Measurements from ENCODE around the gene ERFE. TPM values are rescaled to one million over a fixed set of nuclear protein-coding genes. Genes with fewer than 3 reads are reported as not detected.
A peak's percentile ranks its signal among the peaks of the same experiment; 100 is the strongest.
"Not testable (repeated sequence)": the region's sequence is repeated elsewhere in the genome, so short reads cannot be mapped to it uniquely, and the experiment has no call there.

Gene ERFE
- 0.51 and 0.86 TPM in 2 replicates for total RNA-seq (2014; rRNA removed; shearing (Covaris generic))
- 0.41 and 0.79 TPM in 2 replicates for polyA plus RNA-seq (2016; fragmentation: Nextera tagmentation; extraction: Ambion mirVana)

DNA sequence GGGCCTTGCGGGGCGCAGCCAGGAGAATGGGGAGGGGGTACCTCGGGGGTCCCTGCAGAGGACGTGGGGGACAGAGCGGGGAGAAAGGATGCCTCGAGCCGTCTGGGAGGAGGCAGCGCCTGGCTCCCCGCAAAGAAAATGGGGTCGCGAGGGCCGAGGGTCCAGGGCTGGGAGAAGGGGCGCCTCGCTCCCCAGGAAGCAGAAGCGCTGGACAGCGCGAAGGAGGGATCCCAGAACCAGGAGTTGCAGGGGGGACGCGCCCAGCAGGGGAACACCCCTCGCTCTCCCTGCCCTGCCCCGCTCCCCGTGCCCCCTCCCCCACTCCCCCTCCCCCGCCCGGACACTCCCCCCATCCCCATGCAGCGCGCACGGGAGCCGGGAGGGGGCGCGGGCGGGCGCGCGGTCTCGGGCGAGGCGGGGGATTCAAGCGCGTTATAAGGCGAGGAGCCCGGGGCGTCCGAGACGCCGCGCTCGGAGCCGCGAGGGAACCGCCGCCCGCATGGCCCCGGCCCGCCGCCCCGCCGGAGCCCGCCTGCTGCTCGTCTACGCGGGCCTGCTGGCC is at the start of gene ERFE:
ERFE (plus strand) TSS at position 462 of the 562 bp plus-strand sequence; CDS start at position 500, 38 bp downstream.
- peak within 1 kb of the TSS; percentile 53; the same call in 1 of the 2 replicates for H3K9ac ChIP-seq
- H3K4me2 ChIP-seq (ENCODE audit: unreplicated experiment), result peak within 1 kb of the TSS; percentile 70
- peak; percentile 69 for DNase-seq
- H3K36me3 ChIP-seq (ENCODE audit: low read depth), result no peaks in the 10 kb centered on the region
- H3K4me1 ChIP-seq (ENCODE audit: insufficient read depth), result no peaks in the 10 kb centered on the region
- H3K27me3 ChIP-seq (replicated peaks; ENCODE audit: insufficient read depth), result no peaks in the 10 kb centered on the region
- 4 to 9% methylated on average over 9 to 46 of the region's 61 CpGs for WGBS, 2 experiments (ENCODE audit: low coverage in 1 of 2, low lambda C conversion rate in 2 of 2, missing lambda C conversion rate in 2 of 2)
- no peaks in the 10 kb centered on the region for H3K79me2 ChIP-seq (ENCODE audit: insufficient read depth)
- H3K27ac ChIP-seq, result no peak within 1 kb of the TSS
- TF ChIP-seq EZH2 (IDR thresholded peaks at IDR 0.05; ENCODE audit: insufficient read depth, poor library complexity, severe bottlenecking), result no peak
- TF ChIP-seq EZH2phosphoT487 (IDR thresholded peaks at IDR 0.05; ENCODE audit: insufficient read depth, low read depth), result no peak
- H3K9me2 ChIP-seq (ENCODE audit: insufficient read depth), result no peaks in the 10 kb centered on the region
- H3K4me3 ChIP-seq, result peak within 1 kb of the TSS; percentile 62
- H4K20me1 ChIP-seq (ENCODE audit: insufficient read depth), result no peaks in the 10 kb centered on the region
- H2AFZ ChIP-seq, result peak within 1 kb of the TSS; percentile 42; the same call in 1 of the 2 replicates
- H3F3A ChIP-seq (ENCODE audit: insufficient read depth), result no peaks in the 10 kb centered on the region
- in situ Hi-C loops (cut with MboI), result no loop called here
- no peaks in the 10 kb centered on the region for H3K9me3 ChIP-seq (ENCODE audit: low read depth)

GRCh38 chr2:238113611-238114010 is 45.2 kb upstream of the ERFE start:
- TF ChIP-seq EZH2 (IDR thresholded peaks at IDR 0.05; ENCODE audit: insufficient read depth, poor library complexity, severe bottlenecking) (no peak), EZH2phosphoT487 (IDR thresholded peaks at IDR 0.05; ENCODE audit: insufficient read depth, low read depth) (no peak)
- in situ Hi-C loops (cut with MboI), result no loop called here
- 33 to 36% methylated on average over 12 to 13 of the region's 13 CpGs for WGBS, 2 experiments (ENCODE audit: low coverage in 1 of 2, low lambda C conversion rate in 2 of 2, missing lambda C conversion rate in 2 of 2)

GRCh38 chr2:238114331-238114841 is 44.4 kb upstream of the ERFE start:
- Histone ChIP-seq H3K27me3 (replicated peaks; ENCODE audit: insufficient read depth) (no peaks in the 10 kb centered on the region), H3F3A (ENCODE audit: insufficient read depth) (no peaks in the 10 kb centered on the region), H3K4me1 (ENCODE audit: insufficient read depth) (no peaks in the 10 kb centered on the region), H4K20me1 (ENCODE audit: insufficient read depth) (no peaks in the 10 kb centered on the region), H3K9me3 (ENCODE audit: low read depth) (no peaks in the 10 kb centered on the region), H3K4me3 (no peak overlapping the region), H3K36me3 (ENCODE audit: low read depth) (no peaks in the 10 kb centered on the region), H3K79me2 (ENCODE audit: insufficient read depth) (no peaks in the 10 kb centered on the region), H3K9ac (no peak overlapping the region), H3K9me2 (ENCODE audit: insufficient read depth) (no peaks in the 10 kb centered on the region), H3K4me2 (ENCODE audit: unreplicated experiment) (no peak overlapping the region), H3K27ac (no peak overlapping the region), H2AFZ (no peak overlapping the region)
- DNase-seq, result no peak
- 46 to 57% methylated on average over 10 to 16 of the region's 16 CpGs for WGBS, 2 experiments (ENCODE audit: low coverage in 1 of 2, low lambda C conversion rate in 2 of 2, missing lambda C conversion rate in 2 of 2)
- TF ChIP-seq EZH2phosphoT487 (IDR thresholded peaks at IDR 0.05; ENCODE audit: insufficient read depth, low read depth), result no peak
- no peak for TF ChIP-seq EZH2 (IDR thresholded peaks at IDR 0.05; ENCODE audit: insufficient read depth, poor library complexity, severe bottlenecking)
- in situ Hi-C loops (cut with MboI), result no loop called here

More at GRCh38 chr2:238113611-238114010, 45.2 kb upstream of the ERFE start:
- Histone ChIP-seq H3K4me3 (no peak overlapping the region), H3K9me2 (ENCODE audit: insufficient read depth) (no peaks in the 10 kb centered on the region), H3K4me2 (ENCODE audit: unreplicated experiment) (no peak overlapping the region), H3K27me3 (replicated peaks; ENCODE audit: insufficient read depth) (no peaks in the 10 kb centered on the region), H3K4me1 (ENCODE audit: insufficient read depth) (no peaks in the 10 kb centered on the region), H2AFZ (no peak overlapping the region), H3K27ac (no peak overlapping the region), H4K20me1 (ENCODE audit: insufficient read depth) (no peaks in the 10 kb centered on the region), H3F3A (ENCODE audit: insufficient read depth) (no peaks in the 10 kb centered on the region), H3K9ac (no peak overlapping the region), H3K9me3 (ENCODE audit: low read depth) (no peaks in the 10 kb centered on the region), H3K79me2 (ENCODE audit: insufficient read depth) (no peaks in the 10 kb centered on the region), H3K36me3 (ENCODE audit: low read depth) (no peaks in the 10 kb centered on the region)
- DNase-seq, result no peak

GRCh38 chr2:238114851-238115660 is 43.7 kb upstream of the ERFE start:
- H2AFZ ChIP-seq, result no peak overlapping the region
- no peak for DNase-seq

DNA sequence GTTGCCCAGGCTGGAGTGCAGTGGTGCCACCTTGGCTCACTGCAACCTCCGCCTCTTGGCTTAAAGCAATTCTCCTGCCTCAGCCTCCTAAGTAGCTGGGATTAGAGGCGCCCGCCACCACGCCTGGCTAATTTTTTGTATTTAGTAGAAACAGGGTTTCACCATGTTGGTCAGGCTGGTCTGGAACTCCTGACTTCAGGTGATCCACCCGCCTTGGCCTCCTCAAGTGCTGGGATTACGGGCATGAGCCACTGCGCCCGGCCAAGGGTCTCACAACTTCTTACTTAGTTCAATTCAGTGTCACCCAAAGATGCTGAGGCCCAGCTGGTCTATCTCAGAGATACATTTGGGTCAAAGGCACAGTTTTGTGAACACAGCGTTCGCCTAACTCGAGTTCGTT is 43.1 kb upstream of the ERFE start:
- in situ Hi-C loops (cut with MboI), result not testable (repeated sequence)

More at GRCh38 chr2:238114851-238115660, 43.7 kb upstream of the ERFE start:
- Histone ChIP-seq H3K9ac (no peak overlapping the region), H3K4me1 (ENCODE audit: insufficient read depth) (no peaks in the 10 kb centered on the region), H4K20me1 (ENCODE audit: insufficient read depth) (no peaks in the 10 kb centered on the region), H3K79me2 (ENCODE audit: insufficient read depth) (no peaks in the 10 kb centered on the region), H3K9me3 (ENCODE audit: low read depth) (no peaks in the 10 kb centered on the region), H3F3A (ENCODE audit: insufficient read depth) (no peaks in the 10 kb centered on the region), H3K4me3 (no peak overlapping the region), H3K4me2 (ENCODE audit: unreplicated experiment) (no peak overlapping the region), H3K27me3 (replicated peaks; ENCODE audit: insufficient read depth) (no peaks in the 10 kb centered on the region), H3K36me3 (ENCODE audit: low read depth) (no peaks in the 10 kb centered on the region), H3K9me2 (ENCODE audit: insufficient read depth) (no peaks in the 10 kb centered on the region), H3K27ac (no peak overlapping the region)
- no peak for TF ChIP-seq EZH2phosphoT487 (IDR thresholded peaks at IDR 0.05; ENCODE audit: insufficient read depth, low read depth)
- WGBS, 2 experiments (ENCODE audit: low coverage in 1 of 2, low lambda C conversion rate in 2 of 2, missing lambda C conversion rate in 2 of 2), result 79 to 83% methylated on average over 30 to 32 of the region's 32 CpGs
- in situ Hi-C loops (cut with MboI), result no loop called here

More for the DNA sequence above, 43.1 kb upstream of the ERFE start:
- not testable (repeated sequence) for H3K79me2 ChIP-seq (ENCODE audit: insufficient read depth); H3K9ac ChIP-seq; DNase-seq; H3K36me3 ChIP-seq (ENCODE audit: low read depth); H3K27ac ChIP-seq; H3K27me3 ChIP-seq (replicated peaks; ENCODE audit: insufficient read depth); H3K9me2 ChIP-seq (ENCODE audit: insufficient read depth); H3F3A ChIP-seq (ENCODE audit: insufficient read depth); H4K20me1 ChIP-seq (ENCODE audit: insufficient read depth); H2AFZ ChIP-seq; H3K4me1 ChIP-seq (ENCODE audit: insufficient read depth); H3K9me3 ChIP-seq (ENCODE audit: low read depth); H3K4me2 ChIP-seq (ENCODE audit: unreplicated experiment); H3K4me3 ChIP-seq
- 83 to 88% methylated on average over 12 of the region's 12 CpGs for WGBS, 2 experiments (ENCODE audit: low coverage in 1 of 2, low lambda C conversion rate in 2 of 2, missing lambda C conversion rate in 2 of 2)
